ENCODE data around the gene STXBP2. TPM values are rescaled to one million over a fixed set of nuclear protein-coding genes. Genes with fewer than 3 reads are reported as not detected.

Gene STXBP2
- total RNA-seq, 1 experiment from 2014 or later, result 92.5 TPM

DNA sequence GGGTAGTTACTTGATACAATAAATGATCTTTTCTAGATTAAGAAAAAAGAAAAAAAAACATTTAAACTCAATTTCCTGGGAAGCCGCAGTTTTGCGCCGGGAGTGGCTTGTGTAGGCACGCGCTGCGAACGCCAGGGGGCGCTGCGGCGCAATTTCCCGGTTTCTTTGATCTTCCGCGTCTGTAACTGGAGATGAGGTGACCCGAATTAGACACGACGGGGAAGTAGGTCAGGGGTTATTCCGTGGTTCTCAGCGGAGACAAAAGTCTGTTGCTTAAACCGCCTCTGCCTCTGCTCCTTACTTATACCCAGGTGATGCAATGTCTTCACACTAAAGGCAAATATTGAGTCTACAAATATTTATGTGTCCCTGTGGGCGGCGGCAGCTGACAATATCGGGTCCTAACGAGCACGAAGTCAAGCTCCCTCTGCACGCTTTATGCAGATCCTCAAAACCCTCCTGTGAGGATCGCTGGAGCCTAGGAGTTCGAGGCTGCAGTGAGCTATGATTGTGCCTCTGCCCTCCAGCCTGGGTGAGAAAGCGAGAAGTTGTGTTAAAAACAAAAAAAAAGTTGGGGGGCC is 15.2 kb downstream of the STXBP2 start:
- Histone ChIP-seq H2BK20ac (ENCODE audit: low read depth, low read length, poor library complexity, severe bottlenecking) (no peak overlapping the region), H2BK5ac (ENCODE audit: insufficient read length, low read length) (no peak overlapping the region), H2AFZ (ENCODE audit: low read length) (peak overlapping the region; percentile 6), H3K23ac (ENCODE audit: insufficient read length, low read depth, low read length) (no peak overlapping the region), H3T11ph (ENCODE audit: low read length) (no peak overlapping the region), H3K79me2 (ENCODE audit: insufficient read depth, low read length) (no peaks in the 10 kb centered on the region), H3K14ac (ENCODE audit: insufficient read depth, low read length) (no peak overlapping the region), H3K9ac (ENCODE audit: extremely low read depth, insufficient read length, low read length) (no peak overlapping the region), H3K4me1 (ENCODE audit: insufficient read depth, low read length) (no peaks in the 10 kb centered on the region), H2BK12ac (ENCODE audit: insufficient read length, low read depth, low read length) (no peak overlapping the region), H3K79me1 (ENCODE audit: insufficient read depth, low read depth, low read length, poor library complexity, severe bottlenecking) (no peaks in the 10 kb centered on the region), H3K9me3 (ENCODE audit: control insufficient read depth, low read depth, low read length) (no peaks in the 10 kb centered on the region), H3K56ac (ENCODE audit: insufficient read length, low read depth, low read length) (no peak overlapping the region), H3K27me3 (ENCODE audit: insufficient read depth, low read length) (peaks cover 4% of the 10 kb centered on the region; the same call in 1 of the 2 replicates), H4K5ac (ENCODE audit: insufficient read length, low read depth, low read length) (no peak overlapping the region), H3K4ac (ENCODE audit: low read depth, low read length) (no peak overlapping the region), H2BK120ac (ENCODE audit: low read depth, low read length, poor library complexity, severe bottlenecking) (no peak overlapping the region), H3K27ac (ENCODE audit: insufficient read length, low read depth, low read length) (no peak overlapping the region), H4K91ac (ENCODE audit: insufficient read length, low read depth, low read length) (no peak overlapping the region), H2AK5ac (ENCODE audit: insufficient read length, low read length) (no peak overlapping the region), H3K4me2 (ENCODE audit: insufficient read depth, insufficient read length, low read length) (peak overlapping the region; percentile 14), H3K23me2 (ENCODE audit: insufficient read length, low read depth, low read length, poor library complexity, severe bottlenecking) (no peaks in the 10 kb centered on the region), H4K20me1 (ENCODE audit: control insufficient read depth, insufficient read depth, insufficient read length) (no peaks in the 10 kb centered on the region), H2BK15ac (ENCODE audit: low read depth, low read length) (no peak overlapping the region), H3K18ac (ENCODE audit: insufficient read length, low read depth, low read length) (no peak overlapping the region), H4K8ac (replicated peaks; ENCODE audit: insufficient read length, low read depth, low read length) (no peak overlapping the region)
- peak; percentile 83 for DNase-seq
- Mint-ChIP-seq H3K9me3 (peaks cover 0 to 3% of the 10 kb centered on the region in 2 experiments; a peak in 2 of 5 replicates), H3K36me3 (ENCODE audit: insufficient read depth in 1 of 3, low read depth in 3 of 3) (no peaks in the 10 kb centered on the region), H3K4me1 (peaks cover 3 to 4% of the 10 kb centered on the region in 2 experiments), H3K27me3 (ENCODE audit: low read depth) (peaks cover 74% of the 10 kb centered on the region), H3K27ac (no peak overlapping the region), H3K4me3 (peak overlapping the region in 1 of 2 experiments; percentile 61; a peak in 3 of 5 replicates)
- WGBS (ENCODE audit: extremely low coverage, insufficient read length, low lambda C conversion rate), result no CpG with 5 or more reads among the region's 28 CpGs
- TF ChIP-seq, protein P1, sequence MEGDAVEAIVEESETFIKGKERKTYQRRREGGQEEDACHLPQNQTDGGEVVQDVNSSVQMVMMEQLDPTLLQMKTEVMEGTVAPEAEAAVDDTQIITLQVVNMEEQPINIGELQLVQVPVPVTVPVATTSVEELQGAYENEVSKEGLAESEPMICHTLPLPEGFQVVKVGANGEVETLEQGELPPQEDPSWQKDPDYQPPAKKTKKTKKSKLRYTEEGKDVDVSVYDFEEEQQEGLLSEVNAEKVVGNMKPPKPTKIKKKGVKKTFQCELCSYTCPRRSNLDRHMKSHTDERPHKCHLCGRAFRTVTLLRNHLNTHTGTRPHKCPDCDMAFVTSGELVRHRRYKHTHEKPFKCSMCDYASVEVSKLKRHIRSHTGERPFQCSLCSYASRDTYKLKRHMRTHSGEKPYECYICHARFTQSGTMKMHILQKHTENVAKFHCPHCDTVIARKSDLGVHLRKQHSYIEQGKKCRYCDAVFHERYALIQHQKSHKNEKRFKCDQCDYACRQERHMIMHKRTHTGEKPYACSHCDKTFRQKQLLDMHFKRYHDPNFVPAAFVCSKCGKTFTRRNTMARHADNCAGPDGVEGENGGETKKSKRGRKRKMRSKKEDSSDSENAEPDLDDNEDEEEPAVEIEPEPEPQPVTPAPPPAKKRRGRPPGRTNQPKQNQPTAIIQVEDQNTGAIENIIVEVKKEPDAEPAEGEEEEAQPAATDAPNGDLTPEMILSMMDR (conservative IDR thresholded peaks at IDR 0.05), result peak; percentile 99
